Spleen (tissue), 7 donors: Measurements from ENCODE around the gene PREP.
A peak's percentile ranks its signal among the peaks of the same experiment; 100 is the strongest.

ENCODE experiments used
- CTCF ChIP-seq, 11 experiments: fragments of 200-600 bp in 7 of 11; fragments of 450-650 bp in 4 of 11; sonication (generic) in 4 of 11; IDR thresholded peaks in 8 of 11; conservative IDR thresholded peaks in 3 of 11; 1 replicate in 7 of 11; 2 replicates in 4 of 11; pipeline versions ENCODE4 v1.4.0 to v1.8.0; 2016 to 2021; ENCODE audit warnings: antibody characterized with exemption in 11 of 11, inconsistent platforms in 4 of 11, mild to moderate bottlenecking in 1 of 11
- POLR2A ChIP-seq, 3 donors: fragments of 450-650 bp; IDR thresholded peaks; one replicate each; pipeline ENCODE4 v1.5.1; 2017; ENCODE audit warnings: antibody characterized with exemption in 3 of 3, mild to moderate bottlenecking in 1 of 3
- POLR2AphosphoS5 ChIP-seq, 3 donors: sonication (generic); formaldehyde crosslinking; IDR thresholded peaks; one replicate each; pipeline ENCODE4 v1.5.1; 2017; ENCODE audit warnings: antibody characterized with exemption in 3 of 3
- donor health status: DM: no; HTN: no; CAD: no; lungs with moderate emphysema.
- donor health status: DM: no; HTN: no; CAD: no.
- donor health status: DM: no; HTN: no; CAD: no.

- TF ChIP-seq CTCF (IDR thresholded peaks at IDR 0.05 in 8 of 11, conservative IDR thresholded peaks at IDR 0.05 in 3 of 11) (peak; percentile 60 to 83 (median 75)), POLR2AphosphoS5 (IDR thresholded peaks at IDR 0.05) (peak in 2 of 3 donors; percentile 74 to 76), POLR2A (IDR thresholded peaks at IDR 0.05) (no peak)
Measured at GRCh38 chr6:105402939-105403935, at the start of gene PREP.
